Measurements from ENCODE around the gene DCDC2C. TPM values are rescaled to one million over a fixed set of nuclear protein-coding genes. Genes with fewer than 3 reads are reported as not detected.
"Not testable (repeated sequence)": the region's sequence is repeated elsewhere in the genome, so short reads cannot be mapped to it uniquely, and the experiment has no call there.

DCDC2C gene
- total and polyA plus RNA-seq, 2 donors (not counting 1 experiment from before 2014, with no cell fraction given) = not detected

- H3K4me1 ChIP-seq (ENCODE audit: control insufficient read depth, extremely low read depth, insufficient read depth, low read length) = no peaks in the 10 kb centered on the region
- H3K27ac ChIP-seq (ENCODE audit: insufficient read depth, low read length) = no peak overlapping the region
- H3K9me3 ChIP-seq (ENCODE audit: control insufficient read depth, insufficient read depth, low read depth, low read length) = no peaks in the 10 kb centered on the region
- no peaks in the 10 kb centered on the region for H3K27me3 ChIP-seq (ENCODE audit: control insufficient read depth, insufficient read depth, low read length)
- H3K4me3 ChIP-seq (replicated peaks in 1 of 4; ENCODE audit: control extremely low read depth in 1 of 4, insufficient read depth in 1 of 4, low read depth in 3 of 4, low read length in 4 of 4) = no peak overlapping the region
- no peaks in the 10 kb centered on the region for H3K79me2 ChIP-seq (ENCODE audit: control insufficient read depth, insufficient read depth, low read length)
- no peaks in the 10 kb centered on the region for H4K20me1 ChIP-seq (ENCODE audit: control insufficient read depth, extremely low read depth, insufficient read depth, low read length)
- H3K36me3 ChIP-seq (ENCODE audit: control insufficient read depth, insufficient read depth, low read length) = no peaks in the 10 kb centered on the region
- DNase-seq (ENCODE audit: low read depth in 2 of 2) = no peak
- no peak overlapping the region for H3K9ac ChIP-seq (ENCODE audit: insufficient read depth, low read length)
- H2AFZ ChIP-seq (ENCODE audit: low read length) = no peak overlapping the region
- H3K4me2 ChIP-seq (ENCODE audit: extremely low read depth, insufficient read depth, low read length) = no peak overlapping the region
- no peak for TF ChIP-seq CTCF (conservative IDR thresholded peaks at IDR 0.05 in 1 of 2, IDR thresholded peaks at IDR 0.05 in 1 of 2; ENCODE audit: low read depth in 1 of 2, low read length in 2 of 2)
- TF ChIP-seq EZH2 (IDR thresholded peaks at IDR 0.05; ENCODE audit: low read length, missing control alignments) = no peak
Measured at GRCh38 chr2:3806730-3807129, 103.4 kb downstream of the DCDC2C start.

GRCh38 chr2:3807853-3808252 lies 104.5 kb downstream of the DCDC2C start:
- Histone ChIP-seq H3K36me3 (ENCODE audit: control insufficient read depth, insufficient read depth, low read length) (no peaks in the 10 kb centered on the region), H3K27me3 (ENCODE audit: control insufficient read depth, insufficient read depth, low read length) (no peaks in the 10 kb centered on the region), H3K9ac (ENCODE audit: insufficient read depth, low read length) (no peak overlapping the region), H3K79me2 (ENCODE audit: control insufficient read depth, insufficient read depth, low read length) (no peaks in the 10 kb centered on the region), H3K27ac (ENCODE audit: insufficient read depth, low read length) (no peak overlapping the region), H3K4me3 (replicated peaks in 1 of 4; ENCODE audit: control extremely low read depth in 1 of 4, insufficient read depth in 1 of 4, low read depth in 3 of 4, low read length in 4 of 4) (no peak overlapping the region), H3K4me1 (ENCODE audit: control insufficient read depth, extremely low read depth, insufficient read depth, low read length) (no peaks in the 10 kb centered on the region), H3K4me2 (ENCODE audit: extremely low read depth, insufficient read depth, low read length) (no peak overlapping the region), H2AFZ (ENCODE audit: low read length) (no peak overlapping the region), H4K20me1 (ENCODE audit: control insufficient read depth, extremely low read depth, insufficient read depth, low read length) (no peaks in the 10 kb centered on the region), H3K9me3 (ENCODE audit: control insufficient read depth, insufficient read depth, low read depth, low read length) (no peaks in the 10 kb centered on the region)
- TF ChIP-seq EZH2 (IDR thresholded peaks at IDR 0.05; ENCODE audit: low read length, missing control alignments) = no peak
- TF ChIP-seq CTCF (conservative IDR thresholded peaks at IDR 0.05 in 1 of 2, IDR thresholded peaks at IDR 0.05 in 1 of 2; ENCODE audit: low read depth in 1 of 2, low read length in 2 of 2) = no peak
- DNase-seq (ENCODE audit: low read depth in 2 of 2) = peak; percentile 11 to 73

GRCh38 chr2:3814706-3815245 lies 111.4 kb downstream of the DCDC2C start:
- Histone ChIP-seq H3K27ac (ENCODE audit: insufficient read depth, low read length) (no peak overlapping the region), H2AFZ (ENCODE audit: low read length) (no peak overlapping the region), H4K20me1 (ENCODE audit: control insufficient read depth, extremely low read depth, insufficient read depth, low read length) (no peaks in the 10 kb centered on the region), H3K36me3 (ENCODE audit: control insufficient read depth, insufficient read depth, low read length) (no peaks in the 10 kb centered on the region), H3K79me2 (ENCODE audit: control insufficient read depth, insufficient read depth, low read length) (no peaks in the 10 kb centered on the region), H3K4me3 (replicated peaks in 1 of 4; ENCODE audit: control extremely low read depth in 1 of 4, insufficient read depth in 1 of 4, low read depth in 3 of 4, low read length in 4 of 4) (no peak overlapping the region), H3K4me1 (ENCODE audit: control insufficient read depth, extremely low read depth, insufficient read depth, low read length) (no peaks in the 10 kb centered on the region), H3K4me2 (ENCODE audit: extremely low read depth, insufficient read depth, low read length) (no peak overlapping the region), H3K27me3 (ENCODE audit: control insufficient read depth, insufficient read depth, low read length) (no peaks in the 10 kb centered on the region), H3K9ac (ENCODE audit: insufficient read depth, low read length) (no peak overlapping the region), H3K9me3 (ENCODE audit: control insufficient read depth, insufficient read depth, low read depth, low read length) (no peaks in the 10 kb centered on the region)
- no peak for DNase-seq (ENCODE audit: low read depth in 2 of 2)
- TF ChIP-seq CTCF (conservative IDR thresholded peaks at IDR 0.05 in 1 of 2, IDR thresholded peaks at IDR 0.05 in 1 of 2; ENCODE audit: low read depth in 1 of 2, low read length in 2 of 2) = no peak
- no peak for TF ChIP-seq EZH2 (IDR thresholded peaks at IDR 0.05; ENCODE audit: low read length, missing control alignments)

- not testable (repeated sequence) for H3K36me3 ChIP-seq (ENCODE audit: control insufficient read depth, insufficient read depth, low read length); H3K4me3 ChIP-seq (replicated peaks in 1 of 4; ENCODE audit: control extremely low read depth in 1 of 4, insufficient read depth in 1 of 4, low read depth in 3 of 4, low read length in 4 of 4); H3K9me3 ChIP-seq (ENCODE audit: control insufficient read depth, insufficient read depth, low read depth, low read length); H3K27ac ChIP-seq (ENCODE audit: insufficient read depth, low read length); H3K79me2 ChIP-seq (ENCODE audit: control insufficient read depth, insufficient read depth, low read length); H3K4me1 ChIP-seq (ENCODE audit: control insufficient read depth, extremely low read depth, insufficient read depth, low read length); H2AFZ ChIP-seq (ENCODE audit: low read length); H3K27me3 ChIP-seq (ENCODE audit: control insufficient read depth, insufficient read depth, low read length); H4K20me1 ChIP-seq (ENCODE audit: control insufficient read depth, extremely low read depth, insufficient read depth, low read length); DNase-seq (ENCODE audit: low read depth in 2 of 2); H3K4me2 ChIP-seq (ENCODE audit: extremely low read depth, insufficient read depth, low read length); H3K9ac ChIP-seq (ENCODE audit: insufficient read depth, low read length)
Measured at GRCh38 chr2:3817144-3817543, 113.8 kb downstream of the DCDC2C start.

Data from fibroblast of lung (primary cell).